MCF 10A (cell line): ENCODE results near the gene DUSP9. TPM values are rescaled to one million over a fixed set of nuclear protein-coding genes. Genes with fewer than 3 reads are reported as not detected.

Experiments used
- BruUV-seq: library from RNA; stranded (reverse); fragments of 400-500 nt; replicated peaks from 2 replicates; lab custom pipeline; 2021; lab: Mats Ljungman, UMichigan
- CTCF ChIA-PET: fragments of 300-600 bp; sonication (Branson Sonifier 250); formaldehyde crosslinking; extraction: SDS; loops from one replicate; lab custom pipeline; 2021; ENCODE audit warnings: antibody characterized with exemption, inconsistent platforms; lab: Yijun Ruan, JAX
- POLR2A ChIA-PET: fragments of 300-600, 350-650 bp; sonication (Branson Sonifier 250); formaldehyde crosslinking; extraction: SDS; loops from one replicate; lab custom pipeline; 2020; ENCODE audit warnings: antibody characterized with exemption, inconsistent platforms; lab: Yijun Ruan, JAX
- DNase-seq: peaks from one replicate; pipeline ENCODE4 v3.0.0-alpha.2; 2018; ENCODE audit not compliant: unreplicated experiment
- H3K27ac Mint-ChIP-seq: one replicate; pipeline ENCODE4 v1.8.0; 2022; ENCODE audit warnings: mild to moderate bottlenecking, low read depth, mixed read lengths; ENCODE audit not compliant: unreplicated experiment
- H3K27me3 Mint-ChIP-seq: one replicate; pipeline ENCODE4 v1.8.0; 2022; ENCODE audit warnings: mixed read lengths; ENCODE audit not compliant: insufficient read depth, unreplicated experiment
- H3K36me3 Mint-ChIP-seq: one replicate; pipeline ENCODE4 v1.8.0; 2022; ENCODE audit warnings: mild to moderate bottlenecking, moderate library complexity, mixed read lengths; ENCODE audit not compliant: insufficient read depth, unreplicated experiment
- H3K4me1 Mint-ChIP-seq: one replicate; pipeline ENCODE4 v1.8.0; 2022; ENCODE audit warnings: mixed read lengths; ENCODE audit not compliant: insufficient read depth, unreplicated experiment
- H3K4me3 Mint-ChIP-seq: one replicate; pipeline ENCODE4 v1.8.0; 2022; ENCODE audit warnings: mild to moderate bottlenecking, moderate library complexity, mixed read lengths; ENCODE audit not compliant: unreplicated experiment
- H3K9me3 Mint-ChIP-seq: one replicate; pipeline ENCODE4 v1.8.0; 2022; ENCODE audit warnings: mixed read lengths; ENCODE audit not compliant: unreplicated experiment
- intact Hi-C: fragments of 100-400 bp; cut with micrococcal nuclease; formaldehyde crosslinking; loops from 2 replicates; pipeline ENCODE4 v1.14.1; 2022
- total RNA-seq: library from RNA; stranded (reverse); gene quantifications from 2 replicates; pipeline ENCODE4 v1.2.3, GENCODE V29; 2022
- TF ChIP-seq, protein P1 (sequence below): fragments of 200-600 bp; IDR thresholded peaks from one replicate; pipeline ENCODE4 v1.8.0; 2022; ENCODE audit warnings: antibody characterized with exemption, mild to moderate bottlenecking; ENCODE audit not compliant: unreplicated experiment

Gene DUSP9
- total RNA-seq, 1 experiment from 2014 or later, result not detected

DNA sequence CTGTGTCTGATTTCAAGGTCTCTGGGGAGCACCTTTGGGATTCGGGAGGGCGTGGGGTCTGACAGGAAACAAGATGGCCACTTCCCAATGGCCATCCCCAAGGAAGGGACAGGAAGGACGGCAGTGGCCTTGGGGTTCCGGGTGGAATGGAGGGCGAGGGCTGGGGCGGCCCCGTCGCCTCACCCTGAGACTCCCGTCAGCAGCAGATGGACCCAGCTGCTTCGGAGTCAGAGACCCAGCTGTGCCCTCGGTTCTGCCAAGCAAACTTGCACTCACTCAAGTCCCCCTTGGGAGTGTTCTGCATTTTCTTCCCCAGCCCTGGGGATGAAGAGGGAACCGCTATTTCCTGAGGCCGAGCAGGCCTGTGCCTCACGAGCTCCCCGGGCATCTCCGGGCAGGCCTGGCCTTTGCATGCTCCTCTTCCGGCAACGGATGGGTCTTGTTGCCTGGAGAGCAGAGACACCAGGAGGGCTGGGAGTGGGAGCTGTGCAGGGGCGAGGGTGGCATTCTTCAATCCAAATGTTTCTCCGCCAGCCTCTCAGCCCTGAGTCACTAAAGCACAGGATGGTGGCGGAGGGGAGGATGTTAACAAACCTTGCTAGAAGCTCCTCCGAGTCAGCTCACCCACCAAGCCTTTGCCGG, 6.8 kb upstream of the DUSP9 start:
- POLR2A ChIA-PET, result no interaction called here
- intact Hi-C loops, result no loop called here
- Mint-ChIP-seq H3K4me1 (no peaks in the 10 kb centered on the region), H3K36me3 (no peaks in the 10 kb centered on the region), H3K27me3 (peaks cover 14% of the 10 kb centered on the region), H3K27ac (no peak overlapping the region), H3K4me3 (no peak overlapping the region), H3K9me3 (no peaks in the 10 kb centered on the region)
- TF ChIP-seq, protein P1, sequence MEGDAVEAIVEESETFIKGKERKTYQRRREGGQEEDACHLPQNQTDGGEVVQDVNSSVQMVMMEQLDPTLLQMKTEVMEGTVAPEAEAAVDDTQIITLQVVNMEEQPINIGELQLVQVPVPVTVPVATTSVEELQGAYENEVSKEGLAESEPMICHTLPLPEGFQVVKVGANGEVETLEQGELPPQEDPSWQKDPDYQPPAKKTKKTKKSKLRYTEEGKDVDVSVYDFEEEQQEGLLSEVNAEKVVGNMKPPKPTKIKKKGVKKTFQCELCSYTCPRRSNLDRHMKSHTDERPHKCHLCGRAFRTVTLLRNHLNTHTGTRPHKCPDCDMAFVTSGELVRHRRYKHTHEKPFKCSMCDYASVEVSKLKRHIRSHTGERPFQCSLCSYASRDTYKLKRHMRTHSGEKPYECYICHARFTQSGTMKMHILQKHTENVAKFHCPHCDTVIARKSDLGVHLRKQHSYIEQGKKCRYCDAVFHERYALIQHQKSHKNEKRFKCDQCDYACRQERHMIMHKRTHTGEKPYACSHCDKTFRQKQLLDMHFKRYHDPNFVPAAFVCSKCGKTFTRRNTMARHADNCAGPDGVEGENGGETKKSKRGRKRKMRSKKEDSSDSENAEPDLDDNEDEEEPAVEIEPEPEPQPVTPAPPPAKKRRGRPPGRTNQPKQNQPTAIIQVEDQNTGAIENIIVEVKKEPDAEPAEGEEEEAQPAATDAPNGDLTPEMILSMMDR, result no peak
- no peak for DNase-seq
- CTCF ChIA-PET, result no interaction called here
- BruUV-seq, result no TSS peak

- peaks cover under 1% of the 10 kb centered on the region for H3K4me1 Mint-ChIP-seq
- DNase-seq, result no peak
- no peak overlapping the region for H3K4me3 Mint-ChIP-seq
- ChIA-PET CTCF (no interaction called here), POLR2A (no interaction called here)
- TF ChIP-seq, protein P1, result no peak
- H3K9me3 Mint-ChIP-seq, result no peaks in the 10 kb centered on the region
- BruUV-seq, result no TSS peak
- no peak overlapping the region for H3K27ac Mint-ChIP-seq
- no peaks in the 10 kb centered on the region for H3K36me3 Mint-ChIP-seq
- intact Hi-C loops, result no loop called here
- H3K27me3 Mint-ChIP-seq, result peaks cover 11% of the 10 kb centered on the region
Measured at GRCh38 chrX:153640736-153641575, 6.0 kb upstream of the DUSP9 start.

- peaks cover 11% of the 10 kb centered on the region for H3K27me3 Mint-ChIP-seq
- DNase-seq, result no peak
- CTCF ChIA-PET, result no interaction called here
Measured at GRCh38 chrX:153641627-153642026, 5.4 kb upstream of the DUSP9 start.

More at GRCh38 chrX:153641627-153642026, 5.4 kb upstream of the DUSP9 start:
- H3K4me3 Mint-ChIP-seq, result no peak overlapping the region
- intact Hi-C loops, result no loop called here
- peaks cover 6% of the 10 kb centered on the region for H3K4me1 Mint-ChIP-seq
- H3K36me3 Mint-ChIP-seq, result no peaks in the 10 kb centered on the region
- no peak overlapping the region for H3K27ac Mint-ChIP-seq
- TF ChIP-seq, protein P1, result no peak
- BruUV-seq, result no TSS peak
- no peaks in the 10 kb centered on the region for H3K9me3 Mint-ChIP-seq
- POLR2A ChIA-PET, result no interaction called here
